Keratinocyte (primary cell): ENCODE measurements around the gene ADGRG6. TPM values are rescaled to one million over a fixed set of nuclear protein-coding genes. Genes with fewer than 3 reads are reported as not detected.

Source experiments
- DNase-seq: peaks from one replicate; pipeline ENCODE4 v3.0.0-alpha.2; 2011; ENCODE audit warnings: low read depth, missing footprints, low spot score
- FAIRE-seq: peaks from 2 replicates; lab custom pipeline; 2011; peaks lifted over from hg19 to GRCh38; lab: Jason Lieb, UNC
- H2AFZ ChIP-seq: 2 replicates; pipeline ENCODE4 v1.6.0; 2012; ENCODE audit warnings: low read length, control low read depth, inconsistent platforms; ENCODE audit not compliant: control insufficient read depth
- H3K27ac ChIP-seq: 2 replicates; pipeline ENCODE4 v1.5.1; 2011; ENCODE audit warnings: low read length; ENCODE audit not compliant: control insufficient read depth, insufficient read depth
- H3K27me3 ChIP-seq: 3 replicates; pipeline ENCODE4 v1.6.0; 2011; ENCODE audit warnings: low read length; ENCODE audit not compliant: control insufficient read depth, insufficient read depth; ENCODE audit errors: extremely low read depth
- H3K36me3 ChIP-seq, 2 experiments: 2 replicates in 1 of 2; 3 replicates in 1 of 2; pipeline ENCODE4 v1.5.1; 2011; ENCODE audit warnings: low read length in 2 of 2, mild to moderate bottlenecking in 1 of 2; ENCODE audit not compliant: control insufficient read depth in 2 of 2, insufficient read depth in 2 of 2; ENCODE audit errors: extremely low read depth in 1 of 2
- H3K4me1 ChIP-seq: 3 replicates; pipeline ENCODE4 v1.5.1; 2011; ENCODE audit warnings: low read length; ENCODE audit not compliant: control insufficient read depth, insufficient read depth; ENCODE audit errors: extremely low read depth
- H3K4me2 ChIP-seq: 3 replicates; pipeline ENCODE4 v1.6.0; 2011; ENCODE audit warnings: low read depth, low read length; ENCODE audit not compliant: control insufficient read depth, insufficient read depth; ENCODE audit errors: extremely low read depth
- H3K4me3 ChIP-seq, 3 experiments: fragments of 200-600 bp in 1 of 3; sonication (generic) in 1 of 3; 2 replicates in 2 of 3; 3 replicates in 1 of 3; pipeline ENCODE4 v1.5.1; 2011 to 2016; ENCODE audit warnings: low read length in 3 of 3, mild to moderate bottlenecking in 3 of 3, control low read depth in 2 of 3, inconsistent platforms in 1 of 3, low read depth in 1 of 3, mixed read lengths in 1 of 3, mixed run types in 1 of 3, moderate library complexity in 1 of 3; ENCODE audit not compliant: control insufficient read depth in 2 of 3, insufficient read depth in 2 of 3; ENCODE audit errors: extremely low read depth in 1 of 3
- H3K79me2 ChIP-seq: 2 replicates; pipeline ENCODE4 v1.6.0; 2012; ENCODE audit warnings: low read length; ENCODE audit not compliant: control insufficient read depth, insufficient read depth
- H3K9ac ChIP-seq: 3 replicates; pipeline ENCODE4 v1.6.0; 2011; ENCODE audit warnings: low read length; ENCODE audit not compliant: control insufficient read depth, insufficient read depth; ENCODE audit errors: extremely low read depth
- H3K9me1 ChIP-seq: 3 replicates; pipeline ENCODE4 v1.6.0; 2011; ENCODE audit warnings: low read length; ENCODE audit not compliant: control insufficient read depth, insufficient read depth; ENCODE audit errors: extremely low read depth
- H3K9me3 ChIP-seq: 2 replicates; pipeline ENCODE4 v1.5.1; 2012; ENCODE audit warnings: low read depth, low read length; ENCODE audit not compliant: control insufficient read depth
- H4K20me1 ChIP-seq: 3 replicates; pipeline ENCODE4 v1.6.0; 2011; ENCODE audit warnings: low read length; ENCODE audit not compliant: control insufficient read depth, insufficient read depth; ENCODE audit errors: extremely low read depth
- CTCF ChIP-seq, 3 experiments: IDR thresholded peaks in 1 of 3; conservative IDR thresholded peaks in 1 of 3; optimal IDR thresholded peaks in 1 of 3; 2 replicates in 2 of 3; 3 replicates in 1 of 3; pipeline versions ENCODE3 to v1.5.1; 2011; ENCODE audit warnings: low read length in 3 of 3, mild to moderate bottlenecking in 3 of 3, moderate library complexity in 2 of 3, control low read depth in 1 of 3, inconsistent platforms in 1 of 3; ENCODE audit not compliant: insufficient read depth in 2 of 3; ENCODE audit errors: extremely low read depth in 1 of 3
- EZH2 ChIP-seq: IDR thresholded peaks from one replicate; pipeline ENCODE4 v1.6.1; 2012; ENCODE audit warnings: inconsistent platforms, mild to moderate bottlenecking, low read length, moderate library complexity
- dilution Hi-C: fragments of 300-500 bp; cut with MboI; formaldehyde crosslinking; loops from one replicate; pipeline ENCODE4 v1.7.0; 2020; ENCODE audit warnings: low sequenced_read_pairs; ENCODE audit not compliant: extremely low pct_ligation_motif_present
- polyA plus RNA-seq, 5 experiments: library from polyadenylated mRNA; depleted of rRNA in 3 of 5; stranded (reverse) in 3 of 5; stranded (forward) in 1 of 5; unstranded in 1 of 5; fragments of >200 nt; gene quantifications; 1 replicate in 1 of 5; 2 replicates in 3 of 5; 3 replicates in 1 of 5; pipeline versions ENCODE4 v1.2.1 to v1.2.3, GENCODE V29; 2011 to 2012; ENCODE audit warnings: missing spikeins in 2 of 5, low read depth in 1 of 5, low replicate concordance in 1 of 5

ADGRG6 gene
- polyA plus RNA-seq, 1 donor (not counting 4 experiments of a cell fraction or from before 2014, with no cell fraction given): 20.1 TPM

GRCh38 chr6:142481466-142481865, 179.7 kb downstream of the ADGRG6 start:
- no peaks in the 10 kb centered on the region for H3K9me1 ChIP-seq
- no peaks in the 10 kb centered on the region for H3K4me1 ChIP-seq
- no peak for DNase-seq
- TF ChIP-seq CTCF (optimal IDR thresholded peaks at IDR 0.05 in 1 of 3, IDR thresholded peaks at IDR 0.05 in 1 of 3, conservative IDR thresholded peaks at IDR 0.05 in 1 of 3; ENCODE audit: extremely low read depth in 1 of 3, insufficient read depth in 2 of 3, low read length in 3 of 3) (no peak), EZH2 (no peak)
- FAIRE-seq: no peak
- dilution Hi-C loops: no loop called here
- no peak overlapping the region for H2AFZ ChIP-seq
- no peaks in the 10 kb centered on the region for H4K20me1 ChIP-seq
- H3K4me3 ChIP-seq: no peak overlapping the region
- no peak overlapping the region for H3K9ac ChIP-seq
- no peak overlapping the region for H3K4me2 ChIP-seq
- H3K36me3 ChIP-seq: no peaks in the 10 kb centered on the region
- no peaks in the 10 kb centered on the region for H3K27me3 ChIP-seq
- H3K79me2 ChIP-seq: no peaks in the 10 kb centered on the region
- no peaks in the 10 kb centered on the region for H3K9me3 ChIP-seq
- H3K27ac ChIP-seq: no peak overlapping the region

GRCh38 chr6:142482249-142482648, 180.4 kb downstream of the ADGRG6 start:
- no peak for FAIRE-seq
- dilution Hi-C loops: no loop called here

More at GRCh38 chr6:142482249-142482648, 180.4 kb downstream of the ADGRG6 start:
- no peaks in the 10 kb centered on the region for H4K20me1 ChIP-seq
- H3K4me3 ChIP-seq: no peak overlapping the region
- TF ChIP-seq EZH2 (no peak), CTCF (optimal IDR thresholded peaks at IDR 0.05 in 1 of 3, IDR thresholded peaks at IDR 0.05 in 1 of 3, conservative IDR thresholded peaks at IDR 0.05 in 1 of 3; ENCODE audit: extremely low read depth in 1 of 3, insufficient read depth in 2 of 3, low read length in 3 of 3) (no peak)
- no peaks in the 10 kb centered on the region for H3K9me3 ChIP-seq
- no peak overlapping the region for H2AFZ ChIP-seq
- no peak for DNase-seq
- H3K4me2 ChIP-seq: no peak overlapping the region
- H3K36me3 ChIP-seq: no peaks in the 10 kb centered on the region
- no peaks in the 10 kb centered on the region for H3K9me1 ChIP-seq
- no peak overlapping the region for H3K27ac ChIP-seq
- no peaks in the 10 kb centered on the region for H3K4me1 ChIP-seq
- H3K27me3 ChIP-seq: no peaks in the 10 kb centered on the region
- H3K9ac ChIP-seq: no peak overlapping the region
- no peaks in the 10 kb centered on the region for H3K79me2 ChIP-seq
